GM12872 (cell line): ENCODE results near the gene ARHGEF40.

Experiments used
- CTCF ChIP-seq: IDR thresholded peaks from 3 replicates; pipeline ENCODE4 v1.5.1; 2011; ENCODE audit warnings: low read depth, mild to moderate bottlenecking, low read length, moderate library complexity; ENCODE audit not compliant: insufficient read depth

ARHGEF40 gene

GRCh38 chr14:21033133-21033698 lies 36.9 kb upstream of the ARHGEF40 start:
- no peak for TF ChIP-seq CTCF

GRCh38 chr14:21034707-21035106 lies 35.4 kb upstream of the ARHGEF40 start, which contains the start of gene RNASE13:
Gene RNASE13 (minus strand): TSS chr14:21034807. CDS start chr14:21034288, 519 bp downstream.
- no peak for TF ChIP-seq CTCF

- no peak for TF ChIP-seq CTCF
Observed at GRCh38 chr14:21036751-21037150, 33.4 kb upstream of the ARHGEF40 start.

- TF ChIP-seq CTCF = no peak
Observed at GRCh38 chr14:21037156-21037555, 32.9 kb upstream of the ARHGEF40 start.

- no peak for TF ChIP-seq CTCF
Observed at GRCh38 chr14:21038441-21039422, 31.4 kb upstream of the ARHGEF40 start.

- peak; percentile 58 for TF ChIP-seq CTCF
Observed at GRCh38 chr14:21039585-21040369, 30.3 kb upstream of the ARHGEF40 start.

GRCh38 chr14:21040370-21040925 lies 29.7 kb upstream of the ARHGEF40 start:
- TF ChIP-seq CTCF = no peak
